Astrocyte of the cerebellum (primary cell): ENCODE results near the gene DTHD1.

Experiments
- DNase-seq: peaks from one replicate; pipeline ENCODE4 v3.0.0-alpha.2; 2011; ENCODE audit warnings: low read depth
- H3K4me3 ChIP-seq: 2 replicates; pipeline ENCODE4 v1.5.1; 2011; ENCODE audit warnings: mild to moderate bottlenecking, low read depth, low read length, moderate library complexity
- CTCF ChIP-seq: IDR thresholded peaks from 2 replicates; pipeline ENCODE4 v1.5.1; 2012; ENCODE audit warnings: low read length, low read depth, moderate library complexity, mild to moderate bottlenecking; ENCODE audit errors: missing control alignments
- in situ Hi-C: cut with HindIII; loops from 2 replicates; pipeline ENCODE4 v1.10.0; 2017; ENCODE audit warnings: low sequenced_read_pairs

Gene DTHD1

GRCh38 chr4:36391411-36391810 is 110.0 kb downstream of the DTHD1 start:
- no peak overlapping the region for H3K4me3 ChIP-seq
- in situ Hi-C loops = no loop called here
- DNase-seq = no peak
- TF ChIP-seq CTCF = no peak

- no peak for DNase-seq
- H3K4me3 ChIP-seq = no peak overlapping the region
- no peak for TF ChIP-seq CTCF
- in situ Hi-C loops = no loop called here
These were observed 110.6 kb downstream of the DTHD1 start for GRCh38 chr4:36392024-36392423.

GRCh38 chr4:36392916-36393315 is 111.5 kb downstream of the DTHD1 start:
- no peak overlapping the region for H3K4me3 ChIP-seq
- no peak for DNase-seq
- in situ Hi-C loops = no loop called here
- no peak for TF ChIP-seq CTCF
